Osteoblast (primary cell): ENCODE measurements around the gene B4GALNT2. TPM values are rescaled to one million over a fixed set of nuclear protein-coding genes. Genes with fewer than 3 reads are reported as not detected.

Experiments used
- DNase-seq: peaks from one replicate; pipeline ENCODE4 v3.0.0; 2011; ENCODE audit warnings: low spot score, mixed read lengths; ENCODE audit not compliant: insufficient read length; ENCODE audit errors: missing footprints
- H2AFZ ChIP-seq: 2 replicates; pipeline ENCODE4 v1.6.0; 2011; ENCODE audit warnings: mild to moderate bottlenecking, low read length
- H3K27ac ChIP-seq: 2 replicates; pipeline ENCODE4 v1.5.1; 2011; ENCODE audit warnings: mild to moderate bottlenecking, low read depth, low read length, moderate library complexity
- H3K27me3 ChIP-seq: 2 replicates; pipeline ENCODE4 v1.6.0; 2012; ENCODE audit warnings: mild to moderate bottlenecking, control low read depth, inconsistent platforms, low read length, moderate library complexity; ENCODE audit not compliant: insufficient read depth
- H3K36me3 ChIP-seq: 2 replicates; pipeline ENCODE4 v1.5.1; 2011; ENCODE audit warnings: mild to moderate bottlenecking, low read length, control low read depth, moderate library complexity; ENCODE audit not compliant: insufficient read depth
- H3K4me1 ChIP-seq: 2 replicates; pipeline ENCODE4 v1.5.1; 2011; ENCODE audit warnings: mild to moderate bottlenecking, low read length, control low read depth, moderate library complexity; ENCODE audit not compliant: insufficient read depth
- H3K4me2 ChIP-seq: 2 replicates; pipeline ENCODE4 v1.6.0; 2011; ENCODE audit warnings: mild to moderate bottlenecking, low read length; ENCODE audit not compliant: insufficient read depth
- H3K4me3 ChIP-seq: fragments of 200-600 bp; sonication (generic); 3 replicates; pipeline ENCODE4 v1.5.1; 2012; ENCODE audit warnings: mild to moderate bottlenecking, low read length, inconsistent platforms; ENCODE audit not compliant: insufficient read depth
- H3K79me2 ChIP-seq: 2 replicates; pipeline ENCODE4 v1.6.0; 2012; ENCODE audit warnings: mild to moderate bottlenecking, low read length, control low read depth, inconsistent platforms; ENCODE audit not compliant: insufficient read depth
- H3K9me3 ChIP-seq: 2 replicates; pipeline ENCODE4 v1.5.1; 2011; ENCODE audit warnings: low read depth, low read length, control low read depth
- H4K20me1 ChIP-seq: 2 replicates; pipeline ENCODE4 v1.6.0; 2012; ENCODE audit warnings: mild to moderate bottlenecking, low read length, control low read depth; ENCODE audit not compliant: insufficient read depth
- CTCF ChIP-seq: IDR thresholded peaks from 2 replicates; pipeline ENCODE4 v1.5.1; 2011; ENCODE audit warnings: mild to moderate bottlenecking, low read depth, low read length, moderate library complexity; ENCODE audit errors: extremely low read depth
- total RNA-seq: library from RNA; depleted of rRNA; stranded (reverse); fragments of >200 nt; gene quantifications from 2 replicates; pipeline ENCODE4 v1.2.3, GENCODE V29; 2012

The B4GALNT2 gene
- total RNA-seq, 1 donor, result under 0.01 TPM

- H2AFZ ChIP-seq, result no peak overlapping the region
- H3K36me3 ChIP-seq, result no peaks in the 10 kb centered on the region
- H3K27me3 ChIP-seq, result peaks cover 17% of the 10 kb centered on the region
- no peak overlapping the region for H3K4me2 ChIP-seq
- no peak for TF ChIP-seq CTCF
- H3K9me3 ChIP-seq, result no peaks in the 10 kb centered on the region
- peaks cover 22% of the 10 kb centered on the region for H3K4me1 ChIP-seq
- no peaks in the 10 kb centered on the region for H3K79me2 ChIP-seq
- no peak overlapping the region for H3K27ac ChIP-seq
- no peak overlapping the region for H3K4me3 ChIP-seq
- no peaks in the 10 kb centered on the region for H4K20me1 ChIP-seq
- no peak for DNase-seq
Measured at GRCh38 chr17:49111934-49112333, 20.6 kb upstream of the B4GALNT2 start.

DNA sequence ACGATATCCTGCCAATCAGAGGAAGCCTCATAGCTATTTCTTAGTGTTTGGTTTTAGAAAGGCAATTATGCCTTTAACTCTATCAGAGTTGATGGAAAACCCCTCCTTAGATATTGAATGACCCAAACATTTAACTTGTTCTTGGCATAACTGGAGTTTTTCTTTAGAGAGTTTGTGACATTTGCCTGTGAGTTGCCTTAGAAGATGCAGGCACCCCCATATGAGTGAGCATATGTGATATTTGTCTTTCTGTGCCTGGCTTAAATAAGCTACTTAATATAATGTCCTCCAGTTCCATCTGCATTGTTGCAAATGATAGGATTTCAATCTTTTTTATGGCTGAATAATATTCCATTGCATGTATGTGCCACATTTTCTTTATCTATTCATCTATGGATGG, 19.6 kb upstream of the B4GALNT2 start:
- Histone ChIP-seq H3K4me1 (peaks cover 12% of the 10 kb centered on the region), H3K9me3 (no peaks in the 10 kb centered on the region), H3K27me3 (peaks cover 21% of the 10 kb centered on the region), H3K36me3 (no peaks in the 10 kb centered on the region), H3K4me2 (no peak overlapping the region), H4K20me1 (no peaks in the 10 kb centered on the region), H2AFZ (no peak overlapping the region), H3K79me2 (no peaks in the 10 kb centered on the region), H3K27ac (no peak overlapping the region), H3K4me3 (no peak overlapping the region)
- no peak for DNase-seq
- no peak for TF ChIP-seq CTCF

GRCh38 chr17:49114703-49115102, 17.9 kb upstream of the B4GALNT2 start:
- no peak for TF ChIP-seq CTCF
- H3K4me2 ChIP-seq, result no peak overlapping the region
- no peaks in the 10 kb centered on the region for H3K4me1 ChIP-seq
- no peaks in the 10 kb centered on the region for H3K9me3 ChIP-seq
- H3K27ac ChIP-seq, result no peak overlapping the region
- no peaks in the 10 kb centered on the region for H3K79me2 ChIP-seq
- peaks cover 32% of the 10 kb centered on the region for H3K27me3 ChIP-seq
- no peak for DNase-seq
- no peaks in the 10 kb centered on the region for H4K20me1 ChIP-seq
- H3K36me3 ChIP-seq, result no peaks in the 10 kb centered on the region
- no peak overlapping the region for H3K4me3 ChIP-seq
- H2AFZ ChIP-seq, result no peak overlapping the region

DNA sequence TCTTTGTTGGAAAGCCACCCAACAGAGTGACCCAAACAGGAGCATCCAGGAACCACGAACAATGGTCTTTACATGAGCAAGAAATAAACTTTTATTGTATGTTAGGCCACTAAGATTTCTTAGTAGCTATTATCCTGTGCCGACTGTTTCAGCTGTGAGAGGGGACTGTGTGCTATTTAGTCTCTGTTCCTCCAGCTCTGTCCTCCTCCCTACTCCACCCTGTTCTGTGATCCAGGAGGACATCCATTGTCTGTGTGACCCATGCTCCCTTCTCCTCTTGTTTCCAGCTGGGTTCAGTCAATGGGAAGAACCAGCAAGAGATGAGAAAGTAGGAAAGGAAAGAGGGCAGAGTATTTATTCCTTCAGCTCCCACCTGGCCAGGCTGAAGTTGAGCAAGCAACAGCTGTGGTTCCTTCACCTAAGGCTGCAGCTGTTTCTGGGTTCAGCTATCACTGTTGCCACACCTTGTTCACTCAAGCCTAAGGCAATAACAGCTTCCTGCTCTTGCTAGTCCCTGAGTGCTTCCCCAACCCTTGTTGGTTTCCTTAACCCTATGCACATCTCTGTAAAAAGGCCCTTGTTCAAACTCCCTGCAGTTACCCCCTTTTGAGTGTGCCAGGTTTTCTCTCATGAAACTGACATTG, 14.9 kb upstream of the B4GALNT2 start:
- Histone ChIP-seq H3K27ac (no peak overlapping the region), H2AFZ (no peak overlapping the region), H3K4me2 (no peak overlapping the region), H3K79me2 (no peaks in the 10 kb centered on the region), H3K9me3 (no peaks in the 10 kb centered on the region), H3K36me3 (no peaks in the 10 kb centered on the region), H3K4me1 (no peaks in the 10 kb centered on the region), H3K4me3 (no peak overlapping the region), H3K27me3 (peaks cover 41% of the 10 kb centered on the region), H4K20me1 (no peaks in the 10 kb centered on the region)
- DNase-seq, result no peak
- TF ChIP-seq CTCF, result no peak
